Nephron progenitor cell (in vitro differentiated cells): ENCODE measurements around the gene PALM.

ENCODE experiments used
- DNase-seq: peaks from one replicate; pipeline ENCODE4 v3.0.0; 2021
- H3K27ac Mint-ChIP-seq: 2 replicates; pipeline ENCODE4 v1.8.0; 2021; ENCODE audit warnings: mild to moderate bottlenecking, moderate library complexity, mixed read lengths
- H3K27me3 Mint-ChIP-seq: 2 replicates; pipeline ENCODE4 v1.8.0; 2021; ENCODE audit warnings: mild to moderate bottlenecking, low read depth, mixed read lengths; ENCODE audit not compliant: poor library complexity
- H3K36me3 Mint-ChIP-seq: 2 replicates; pipeline ENCODE4 v1.8.0; 2021; ENCODE audit warnings: low read depth, mixed read lengths
- H3K4me1 Mint-ChIP-seq: 2 replicates; pipeline ENCODE4 v1.8.0; 2021; ENCODE audit warnings: mixed read lengths
- H3K4me3 Mint-ChIP-seq: 2 replicates; pipeline ENCODE4 v1.8.0; 2021; ENCODE audit warnings: mild to moderate bottlenecking, moderate library complexity, mixed read lengths
- H3K9me3 Mint-ChIP-seq: 2 replicates; pipeline ENCODE4 v1.8.0; 2021; ENCODE audit warnings: mild to moderate bottlenecking, moderate library complexity, mixed read lengths
- CTCF ChIP-seq: fragments of 200-600 bp; sonication (generic); IDR thresholded peaks from 2 replicates; pipeline ENCODE4 v1.5.0; 2021; ENCODE audit warnings: antibody characterized with exemption

The PALM gene

GRCh38 chr19:778910-779653 is 70.3 kb downstream of the PALM start:
- no peak for DNase-seq
- no peak overlapping the region for H3K27ac Mint-ChIP-seq
- TF ChIP-seq CTCF = no peak
- H3K27me3 Mint-ChIP-seq = peaks cover 9% of the 10 kb centered on the region
- peaks cover 28% of the 10 kb centered on the region for H3K4me1 Mint-ChIP-seq
- no peaks in the 10 kb centered on the region for H3K36me3 Mint-ChIP-seq
- peaks cover 3% of the 10 kb centered on the region for H3K9me3 Mint-ChIP-seq
- no peak overlapping the region for H3K4me3 Mint-ChIP-seq

- Mint-ChIP-seq H3K4me3 (no peak overlapping the region), H3K27ac (no peak overlapping the region)
Observed at GRCh38 chr19:780935-781334, 72.2 kb downstream of the PALM start.

GRCh38 chr19:781800-782184 is 73.1 kb downstream of the PALM start:
- Mint-ChIP-seq H3K27ac (no peak overlapping the region), H3K4me1 (peaks cover 28% of the 10 kb centered on the region), H3K4me3 (no peak overlapping the region), H3K9me3 (peaks cover 3% of the 10 kb centered on the region), H3K36me3 (no peaks in the 10 kb centered on the region), H3K27me3 (peaks cover 8% of the 10 kb centered on the region)
- DNase-seq = no peak
- TF ChIP-seq CTCF = no peak

More at GRCh38 chr19:780935-781334, 72.2 kb downstream of the PALM start:
- Mint-ChIP-seq H3K9me3 (peaks cover 3% of the 10 kb centered on the region), H3K4me1 (peaks cover 28% of the 10 kb centered on the region), H3K27me3 (peaks cover 8% of the 10 kb centered on the region), H3K36me3 (no peaks in the 10 kb centered on the region)
- DNase-seq = no peak
- TF ChIP-seq CTCF = no peak

- Mint-ChIP-seq H3K9me3 (peaks cover 3% of the 10 kb centered on the region), H3K27me3 (peaks cover 8% of the 10 kb centered on the region), H3K4me1 (peaks cover 33% of the 10 kb centered on the region), H3K4me3 (peak overlapping the region; percentile 46), H3K27ac (peak overlapping the region; percentile 68), H3K36me3 (no peaks in the 10 kb centered on the region)
- DNase-seq = peak; percentile 44
- TF ChIP-seq CTCF = no peak
Observed at GRCh38 chr19:782185-782877, 73.6 kb downstream of the PALM start.

GRCh38 chr19:782878-783668 is 74.3 kb downstream of the PALM start:
- Mint-ChIP-seq H3K27me3 (peaks cover 8% of the 10 kb centered on the region), H3K9me3 (peaks cover 3% of the 10 kb centered on the region), H3K36me3 (no peaks in the 10 kb centered on the region), H3K27ac (peak overlapping the region; percentile 68), H3K4me3 (peak overlapping the region; percentile 66), H3K4me1 (peaks cover 39% of the 10 kb centered on the region)
- DNase-seq = no peak
- no peak for TF ChIP-seq CTCF
